H1 (cell line): Measurements from ENCODE around the gene SLC28A1. TPM values are rescaled to one million over a fixed set of nuclear protein-coding genes. Genes with fewer than 3 reads are reported as not detected.

Experiments used
- CTCF ChIA-PET: fragments of 300-600 bp; sonication (Branson Sonifier 250); formaldehyde crosslinking; loops from one replicate; lab custom pipeline; 2021; ENCODE audit not compliant: partially characterized antibody; lab: Charles Lee
- POLR2A ChIA-PET: fragments of 300-600 bp; sonication (Branson Sonifier 250); formaldehyde crosslinking; loops from one replicate; lab custom pipeline; 2021; ENCODE audit warnings: inconsistent platforms; ENCODE audit not compliant: partially characterized antibody; lab: Charles Lee
- DNase-seq, 2 experiments: peaks; one replicate each; pipeline versions ENCODE4 v3.0.0 to v3.0.0-alpha.2; 2010 to 2022; ENCODE audit warnings: low spot score in 2 of 2, low read depth in 1 of 2, mixed read lengths in 1 of 2
- FAIRE-seq: peaks from 2 replicates; lab custom pipeline; 2011; peaks lifted over from hg19 to GRCh38; lab: Jason Lieb, UNC
- H2AFZ ChIP-seq: 2 replicates; pipeline ENCODE4 v1.8.1; 2012; ENCODE audit warnings: low read length, inconsistent platforms
- H2AK5ac ChIP-seq: 2 replicates; pipeline ENCODE4 v1.6.1; 2013; ENCODE audit warnings: low read depth, low read length
- H2BK120ac ChIP-seq: replicated peaks from 2 replicates; pipeline ENCODE3; 2013; ENCODE audit warnings: low read depth, low read length, inconsistent platforms
- H2BK12ac ChIP-seq: 2 replicates; pipeline ENCODE4 v1.6.1; 2013; ENCODE audit warnings: low read depth, low read length
- H2BK15ac ChIP-seq: 2 replicates; pipeline ENCODE4 v1.6.1; 2013; ENCODE audit warnings: low read length
- H2BK20ac ChIP-seq: 2 replicates; pipeline ENCODE4 v1.6.1; 2013; ENCODE audit warnings: low read length
- H2BK5ac ChIP-seq: 2 replicates; pipeline ENCODE4 v1.6.1; 2013; ENCODE audit warnings: low read depth, low read length
- H3K14ac ChIP-seq: 2 replicates; pipeline ENCODE4 v1.6.1; 2013; ENCODE audit warnings: inconsistent platforms; ENCODE audit not compliant: insufficient read length
- H3K18ac ChIP-seq: 2 replicates; pipeline ENCODE4 v1.6.1; 2013; ENCODE audit warnings: low read length; ENCODE audit errors: extremely low read depth
- H3K23ac ChIP-seq: 2 replicates; pipeline ENCODE4 v1.6.1; 2013; ENCODE audit warnings: inconsistent platforms; ENCODE audit not compliant: insufficient read length
- H3K23me2 ChIP-seq: 2 replicates; pipeline ENCODE4 v1.6.1; 2013; ENCODE audit warnings: low read depth, low read length
- H3K27ac ChIP-seq: 2 replicates; pipeline ENCODE4 v1.6.1; 2011; ENCODE audit warnings: low read depth, low read length, inconsistent platforms
- H3K27me3 ChIP-seq, 4 experiments: replicated peaks in 1 of 4; 1 replicate in 1 of 4; 2 replicates in 3 of 4; pipeline versions ENCODE4 v1.6.1 to v1.8.1; 2011 to 2013; ENCODE audit warnings: low read length in 3 of 4, mild to moderate bottlenecking in 3 of 4, inconsistent platforms in 2 of 4, mixed read lengths in 2 of 4, moderate library complexity in 1 of 4; ENCODE audit not compliant: control insufficient read depth in 3 of 4, insufficient read depth in 3 of 4; ENCODE audit errors: extremely low read depth in 1 of 4
- H3K36me3 ChIP-seq, 4 experiments: 2 replicates each; pipeline versions ENCODE4 v1.6.1 to v1.8.1; 2011 to 2013; ENCODE audit warnings: mild to moderate bottlenecking in 4 of 4, low read length in 3 of 4, moderate library complexity in 2 of 4, control low read depth in 1 of 4, inconsistent platforms in 1 of 4; ENCODE audit not compliant: insufficient read depth in 4 of 4, control insufficient read depth in 2 of 4
- H3K4ac ChIP-seq: replicated peaks from 2 replicates; pipeline ENCODE3; 2013; ENCODE audit warnings: low read length, low read depth, mixed read lengths, inconsistent platforms; ENCODE audit not compliant: insufficient read length
- H3K4me1 ChIP-seq, 4 experiments: replicated peaks in 1 of 4; 1 replicate in 1 of 4; 2 replicates in 3 of 4; pipeline versions ENCODE4 v1.6.1 to v1.8.1; 2011 to 2013; ENCODE audit warnings: low read length in 3 of 4, inconsistent platforms in 2 of 4, mixed read lengths in 1 of 4; ENCODE audit not compliant: insufficient read depth in 4 of 4, control insufficient read depth in 3 of 4
- H3K4me2 ChIP-seq, 2 experiments: 2 replicates each; pipeline versions ENCODE4 v1.6.1 to v1.8.1; 2011 to 2013; ENCODE audit warnings: low read depth in 2 of 2, low read length in 2 of 2, control low read depth in 1 of 2, inconsistent platforms in 1 of 2, mild to moderate bottlenecking in 1 of 2; ENCODE audit not compliant: insufficient read depth in 1 of 2
- H3K4me3 ChIP-seq, 4 experiments: fragments of 200-600, 300-600 bp in 1 of 4; sonication (generic), shearing (Covaris generic), sonication (Bioruptor Twin) in 1 of 4; 2 replicates each; pipeline versions ENCODE4 v1.5.1 to v1.8.1; 2011 to 2016; ENCODE audit warnings: low read length in 4 of 4, low read depth in 3 of 4, control low read depth in 2 of 4, inconsistent platforms in 2 of 4, mild to moderate bottlenecking in 2 of 4, mixed read lengths in 1 of 4, moderate library complexity in 1 of 4; ENCODE audit not compliant: insufficient read depth in 2 of 4; ENCODE audit errors: extremely low read depth in 1 of 4
- H3K56ac ChIP-seq: replicated peaks from 2 replicates; pipeline ENCODE3; 2013; ENCODE audit warnings: low read depth, mild to moderate bottlenecking, mixed read lengths, low read length, inconsistent platforms; ENCODE audit not compliant: insufficient read length
- H3K79me1 ChIP-seq: 2 replicates; pipeline ENCODE4 v1.6.1; 2013; ENCODE audit warnings: low read depth, low read length, control low read depth
- H3K79me2 ChIP-seq, 2 experiments: 2 replicates each; pipeline versions ENCODE4 v1.6.1 to v1.8.1; 2012 to 2013; ENCODE audit warnings: low read length in 2 of 2, mild to moderate bottlenecking in 2 of 2, inconsistent platforms in 1 of 2; ENCODE audit not compliant: insufficient read depth in 2 of 2, control insufficient read depth in 1 of 2
- H3K9ac ChIP-seq, 4 experiments: replicated peaks in 1 of 4; 1 replicate in 1 of 4; 2 replicates in 3 of 4; pipeline versions ENCODE4 v1.6.1 to v1.8.1; 2011 to 2013; ENCODE audit warnings: low read depth in 3 of 4, low read length in 3 of 4, control low read depth in 2 of 4, mild to moderate bottlenecking in 2 of 4, moderate library complexity in 2 of 4, inconsistent platforms in 1 of 4; ENCODE audit errors: extremely low read depth in 1 of 4
- H3K9me3 ChIP-seq, 2 experiments: 2 replicates each; pipeline versions ENCODE4 v1.6.1 to v1.8.1; 2012 to 2013; ENCODE audit warnings: mild to moderate bottlenecking in 2 of 2, moderate library complexity in 2 of 2, control low read depth in 1 of 2, inconsistent platforms in 1 of 2, low read depth in 1 of 2, low read length in 1 of 2, mixed read lengths in 1 of 2; ENCODE audit not compliant: insufficient read depth in 2 of 2
- H4K20me1 ChIP-seq, 2 experiments: replicated peaks in 1 of 2; 2 replicates each; pipeline versions ENCODE3 to v1.8.1; 2011 to 2013; ENCODE audit warnings: inconsistent platforms in 2 of 2, low read length in 2 of 2, mild to moderate bottlenecking in 1 of 2; ENCODE audit not compliant: insufficient read depth in 2 of 2, control insufficient read depth in 1 of 2
- H4K5ac ChIP-seq: 2 replicates; pipeline ENCODE4 v1.6.1; 2013; ENCODE audit warnings: low read length, low read depth, mixed read lengths, inconsistent platforms; ENCODE audit not compliant: insufficient read length
- H4K8ac ChIP-seq: 2 replicates; pipeline ENCODE4 v1.8.0; 2013; ENCODE audit warnings: mild to moderate bottlenecking, moderate library complexity, low read length, inconsistent platforms; ENCODE audit not compliant: insufficient read depth; ENCODE audit errors: extremely low read depth
- H4K91ac ChIP-seq: replicated peaks from 2 replicates; pipeline ENCODE3; 2013; ENCODE audit warnings: low read length, mixed read lengths, inconsistent platforms; ENCODE audit not compliant: insufficient read length
- ATF2 ChIP-seq: IDR thresholded peaks from 2 replicates; pipeline ENCODE4 v1.6.1; 2012; ENCODE audit warnings: low read length, inconsistent platforms
- ATF3 ChIP-seq: IDR thresholded peaks from 2 replicates; pipeline ENCODE4 v1.6.1; 2011; ENCODE audit warnings: low read depth, mild to moderate bottlenecking, low read length; ENCODE audit not compliant: insufficient read depth
- CTBP2 ChIP-seq: IDR thresholded peaks from 2 replicates; pipeline ENCODE4 v1.7.0; 2011; ENCODE audit warnings: borderline replicate concordance, mild to moderate bottlenecking, moderate library complexity, mixed read lengths, low read length; ENCODE audit not compliant: insufficient read depth, insufficient read length
- JUN ChIP-seq: IDR thresholded peaks from 2 replicates; pipeline ENCODE4 v1.6.1; 2011; ENCODE audit warnings: low read depth, mild to moderate bottlenecking, improper control_type of control experiment, low read length
- POLR2A ChIP-seq, 2 experiments: IDR thresholded peaks; 1 replicate in 1 of 2; 2 replicates in 1 of 2; pipeline ENCODE4 v1.6.1; 2011; ENCODE audit warnings: low read depth in 2 of 2, low read length in 2 of 2, mild to moderate bottlenecking in 2 of 2; ENCODE audit errors: control extremely low read depth in 1 of 2
- POLR2AphosphoS5 ChIP-seq: IDR thresholded peaks from 2 replicates; pipeline ENCODE4 v1.6.1; 2011; ENCODE audit warnings: low read depth, low read length
- RAD21 ChIP-seq, 2 experiments: IDR thresholded peaks in 1 of 2; conservative IDR thresholded peaks in 1 of 2; 2 replicates each; pipeline ENCODE4 v1.6.1; 2011; ENCODE audit warnings: low read depth in 2 of 2, low read length in 2 of 2, improper control_type of control experiment in 1 of 2, inconsistent platforms in 1 of 2, mild to moderate bottlenecking in 1 of 2, moderate library complexity in 1 of 2
- SIRT6 ChIP-seq: IDR thresholded peaks from one replicate; pipeline ENCODE4 v1.7.1; 2012; ENCODE audit warnings: low read length, inconsistent platforms
- SIX5 ChIP-seq: IDR thresholded peaks from 2 replicates; pipeline ENCODE4 v1.6.1; 2011; ENCODE audit warnings: mild to moderate bottlenecking, low read depth, low read length
- SP4 ChIP-seq: IDR thresholded peaks from 2 replicates; pipeline ENCODE4 v1.6.1; 2012; ENCODE audit warnings: low read length, inconsistent platforms
- TAF1 ChIP-seq: IDR thresholded peaks from 2 replicates; pipeline ENCODE4 v1.6.1; 2011; ENCODE audit warnings: mild to moderate bottlenecking, low read depth, low read length
- TCF12 ChIP-seq: IDR thresholded peaks from 2 replicates; pipeline ENCODE4 v1.6.1; 2011; ENCODE audit warnings: low read depth, mild to moderate bottlenecking, low read length
- YY1 ChIP-seq: IDR thresholded peaks from 2 replicates; pipeline ENCODE4 v1.6.1; 2011; ENCODE audit warnings: low read depth, mild to moderate bottlenecking, low read length
- WGBS, 2 experiments: shearing (Covaris generic) in 1 of 2; methylation state at CpG; one replicate each; pipeline versions ENCODE4 v1.1.6 to v1.1.7; 2013 to 2015; ENCODE audit warnings: low lambda C conversion rate in 2 of 2, mixed read lengths in 2 of 2, inconsistent platforms in 1 of 2, low coverage in 1 of 2, missing lambda C conversion rate in 1 of 2; ENCODE audit not compliant: insufficient replicate concordance in 2 of 2, insufficient coverage in 1 of 2, insufficient read length in 1 of 2; ENCODE audit errors: extremely low coverage in 1 of 2, missing lambda C conversion rate in 1 of 2; 5-methylcytosine and 5-hydroxymethylcytosine counted together
- polyA plus RNA-seq, 7 experiments: library from polyadenylated mRNA; depleted of rRNA in 3 of 7; stranded (reverse) in 5 of 7; unstranded in 2 of 7; fragments of >200 nt in 5 of 7; fragments of 200-250 nt in 2 of 7; gene quantifications; 1 replicate in 5 of 7; 2 replicates in 1 of 7; 4 replicates in 1 of 7; pipeline versions ENCODE4 v1.2.1 to v1.2.3, GENCODE V29; 2011 to 2013; ENCODE audit warnings: missing spikeins in 2 of 7, mixed read lengths in 2 of 7
- total RNA-seq: library from RNA; stranded (reverse); fragmentation: NEBNext Ultra II Directional; extraction: Animal tissue kit (Norgen Biotek cat#: 25700); gene quantifications from 2 replicates; pipeline ENCODE4 v1.2.1, GENCODE V29; 2021

SLC28A1 gene
- total and polyA plus RNA-seq, 2 of the 8 experiments (the other 6 are each of a cell fraction or from before 2014, with no cell fraction given): 0.09 TPM; not detected in 1

- Histone ChIP-seq H3K79me1 (no peaks in the 10 kb centered on the region), H3K18ac (no peak overlapping the region), H2BK15ac (no peak overlapping the region), H3K9ac (no peak overlapping the region), H3K27me3 (no peaks in the 10 kb centered on the region), H3K79me2 (no peaks in the 10 kb centered on the region), H2BK120ac (no peak overlapping the region), H3K14ac (no peak overlapping the region), H2AK5ac (no peak overlapping the region), H2BK20ac (no peak overlapping the region), H3K36me3 (no peaks in the 10 kb centered on the region; a peak in 2 of 8 replicates), H4K20me1 (no peaks in the 10 kb centered on the region), H4K91ac (no peak overlapping the region), H3K4me2 (no peak overlapping the region), H4K8ac (no peak overlapping the region), H3K27ac (no peak overlapping the region), H4K5ac (no peak overlapping the region), H2BK5ac (no peak overlapping the region), H3K23me2 (no peaks in the 10 kb centered on the region), H3K4me3 (no peak overlapping the region), H3K9me3 (no peaks in the 10 kb centered on the region), H3K23ac (no peak overlapping the region), H3K56ac (no peak overlapping the region), H2AFZ (no peak overlapping the region), H3K4ac (no peak overlapping the region), H2BK12ac (no peak overlapping the region), H3K4me1 (no peaks in the 10 kb centered on the region)
- ChIA-PET POLR2A (interaction anchor here (0.8 to 1.7 kb wide), 6 partner anchors 8 to 39 kb away, joined by 3 to 5 read pairs (median 3); no protein-coding TSS in a partner anchor), CTCF (interaction anchor here (0.9 to 3.3 kb wide), 11 partner anchors 9 to 164 kb away, joined by 3 to 14 read pairs (median 4); no protein-coding TSS in a partner anchor)
- FAIRE-seq (no peak), DNase-seq (no peak)
- 93% methylated on average over 3 of the region's 3 CpGs; no CpG with 5 or more reads in 1 of the 2 experiments for WGBS, 2 experiments
- TF ChIP-seq SP4 (no peak), TCF12 (no peak), POLR2A (IDR thresholded peaks at IDR 0.05; ENCODE audit: control extremely low read depth in 1 of 2, low read depth in 2 of 2, low read length in 2 of 2) (no peak), SIX5 (no peak), ATF2 (no peak), CTBP2 (no peak), ATF3 (no peak), YY1 (no peak), JUN (no peak), POLR2AphosphoS5 (no peak), TAF1 (no peak), SIRT6 (no peak), RAD21 (IDR thresholded peaks at IDR 0.05 in 1 of 2, conservative IDR thresholded peaks at IDR 0.05 in 1 of 2; ENCODE audit: low read depth in 2 of 2, low read length in 2 of 2) (no peak)
Observed at GRCh38 chr15:84861781-84862180, 22.7 kb upstream of the SLC28A1 start.
